GM23338 (cell line): Measurements from ENCODE around the gene RALY. TPM values are rescaled to one million over a fixed set of nuclear protein-coding genes. Genes with fewer than 3 reads are reported as not detected.

ENCODE experiments used
- ATAC-seq: fragments of 200-7000 bp; cut with Tn5 transposase; 3 replicates; pipeline ENCODE4 v1.9.1; 2020
- DNase-seq: peaks from one replicate; pipeline ENCODE4 v3.0.0-alpha.2; 2015; ENCODE audit warnings: low spot score
- H2AFZ ChIP-seq: fragments of 200-600 bp; sonication (generic); 2 replicates; pipeline ENCODE4 v1.8.0; 2016; ENCODE audit warnings: antibody characterized with exemption, mild to moderate bottlenecking, moderate library complexity
- H3F3A ChIP-seq: fragments of 200-600 bp; sonication (generic); replicated peaks from 2 replicates; pipeline ENCODE4 v1.8.0; 2017; ENCODE audit warnings: antibody characterized with exemption, mixed run types, low read depth
- H3K27ac ChIP-seq: fragments of 200-600 bp; sonication (generic); 2 replicates; pipeline ENCODE4 v1.6.1; 2016; ENCODE audit warnings: low read depth
- H3K27me3 ChIP-seq: fragments of 200-600 bp; sonication (generic); 2 replicates; pipeline ENCODE4 v1.8.0; 2016; ENCODE audit warnings: mild to moderate bottlenecking, mixed run types, moderate library complexity; ENCODE audit not compliant: insufficient read depth
- H3K36me3 ChIP-seq: fragments of 200-600 bp; sonication (generic); 2 replicates; pipeline ENCODE4 v1.8.0; 2016; ENCODE audit warnings: mild to moderate bottlenecking; ENCODE audit not compliant: insufficient read depth
- H3K4me1 ChIP-seq: fragments of 200-600 bp; sonication (generic); 2 replicates; pipeline ENCODE4 v1.8.0; 2016; ENCODE audit warnings: mild to moderate bottlenecking, moderate library complexity; ENCODE audit not compliant: insufficient read depth
- H3K4me2 ChIP-seq: fragments of 200-600 bp; sonication (generic); 2 replicates; pipeline ENCODE4 v1.7.1; 2017; ENCODE audit warnings: mixed run types
- H3K4me3 ChIP-seq: fragments of 200-600 bp; sonication (generic); 2 replicates; pipeline ENCODE4 v1.6.1; 2016; ENCODE audit warnings: mixed run types
- H3K79me2 ChIP-seq: fragments of 200-600 bp; sonication (generic); replicated peaks from 2 replicates; pipeline ENCODE4 v1.8.0; 2017; ENCODE audit warnings: mild to moderate bottlenecking; ENCODE audit not compliant: insufficient read depth
- H3K9me2 ChIP-seq: fragments of 200-600 bp; sonication (generic); 2 replicates; pipeline ENCODE4 v1.8.0; 2017; ENCODE audit not compliant: insufficient read depth
- H4K20me1 ChIP-seq: fragments of 200-600 bp; sonication (generic); replicated peaks from 2 replicates; pipeline ENCODE4 v1.8.0; 2017; ENCODE audit warnings: mild to moderate bottlenecking; ENCODE audit not compliant: insufficient read depth
- H3K27ac Mint-ChIP-seq: 2 replicates; pipeline ENCODE4 v1.8.0; 2020; ENCODE audit warnings: inconsistent platforms, mild to moderate bottlenecking, moderate library complexity, mixed read lengths
- H3K27me3 Mint-ChIP-seq: 3 replicates; pipeline ENCODE4 v1.8.0; 2022; ENCODE audit warnings: low read depth, mild to moderate bottlenecking, moderate library complexity, mixed read lengths, inconsistent platforms; ENCODE audit not compliant: insufficient read depth, poor library complexity
- H3K36me3 Mint-ChIP-seq: 3 replicates; pipeline ENCODE4 v1.8.0; 2021; ENCODE audit warnings: low read depth, mild to moderate bottlenecking, inconsistent platforms, moderate library complexity, mixed read lengths
- H3K4me1 Mint-ChIP-seq: 3 replicates; pipeline ENCODE4 v1.8.0; 2020; ENCODE audit warnings: mild to moderate bottlenecking, inconsistent platforms, mixed read lengths
- H3K4me3 Mint-ChIP-seq: 3 replicates; pipeline ENCODE4 v1.8.0; 2021; ENCODE audit warnings: moderate library complexity, mild to moderate bottlenecking, inconsistent platforms, mixed read lengths
- H3K9me3 Mint-ChIP-seq: 3 replicates; pipeline ENCODE4 v1.8.0; 2020; ENCODE audit warnings: moderate library complexity, mild to moderate bottlenecking, inconsistent platforms, mixed read lengths
- CREB1 ChIP-seq: fragments of 250-450 bp; sonication (Bioruptor Pico); IDR thresholded peaks from 2 replicates; pipeline ENCODE4 v1.5.0; 2020; ENCODE audit warnings: low read depth, mild to moderate bottlenecking, moderate library complexity
- EZH2 ChIP-seq: fragments of 200-600 bp; sonication (generic); IDR thresholded peaks from one replicate; pipeline ENCODE4 v1.8.0; 2017; ENCODE audit warnings: antibody characterized with exemption, mild to moderate bottlenecking, low read depth; ENCODE audit not compliant: unreplicated experiment
- EZH2phosphoT487 ChIP-seq: fragments of 200-600 bp; sonication (generic); IDR thresholded peaks from one replicate; pipeline ENCODE4 v1.8.1; 2018; ENCODE audit warnings: antibody characterized with exemption; ENCODE audit not compliant: unreplicated experiment
- JUNB ChIP-seq: IDR thresholded peaks from one replicate; pipeline ENCODE4 v1.6.1; 2016; ENCODE audit warnings: antibody characterized with exemption; ENCODE audit not compliant: unreplicated experiment
- NANOG ChIP-seq: IDR thresholded peaks from 2 replicates; pipeline ENCODE4 v1.6.1; 2016; ENCODE audit warnings: antibody characterized with exemption, borderline replicate concordance
- POLR2AphosphoS5 ChIP-seq: IDR thresholded peaks from 2 replicates; pipeline ENCODE4 v1.6.1; 2016; ENCODE audit warnings: antibody characterized with exemption, low read depth
- STAT1 ChIP-seq: IDR thresholded peaks from one replicate; pipeline ENCODE4 v1.6.1; 2016; ENCODE audit warnings: antibody characterized with exemption; ENCODE audit not compliant: unreplicated experiment
- ZNF114 ChIP-seq: fragments of 250-450 bp; sonication (Bioruptor Pico); IDR thresholded peaks from 2 replicates; pipeline ENCODE4 v1.5.0; 2020; ENCODE audit warnings: mild to moderate bottlenecking, moderate library complexity
- ZNF331 ChIP-seq: fragments of 250-450 bp; sonication (Bioruptor Pico); IDR thresholded peaks from 2 replicates; pipeline ENCODE4 v1.5.0; 2020; ENCODE audit warnings: low read depth, mild to moderate bottlenecking, moderate library complexity
- polyA plus RNA-seq: library from polyadenylated mRNA; unstranded; fragments of >200 nt; fragmentation: Nextera tagmentation; extraction: Ambion mirVana; gene quantifications from 2 replicates; pipeline ENCODE4 v1.2.1, GENCODE V29; 2016
- total RNA-seq: library from RNA; depleted of rRNA; stranded (reverse); fragments of >200 nt; shearing (Covaris generic); gene quantifications from 2 replicates; pipeline ENCODE4 v1.2.3, GENCODE V29; 2014
- TF ChIP-seq, protein P1 (sequence below): IDR thresholded peaks from one replicate; pipeline ENCODE4 v1.6.1; 2018; ENCODE audit warnings: antibody characterized with exemption; ENCODE audit not compliant: unreplicated experiment
- TF ChIP-seq, protein P2 (sequence below), 2 experiments: fragments of 200-600 bp in 1 of 2; sonication (generic) in 1 of 2; conservative IDR thresholded peaks; 2 replicates each; pipeline versions ENCODE4 v1.5.1 to v1.6.1; 2016 to 2017; ENCODE audit warnings: antibody characterized with exemption in 2 of 2, low read depth in 2 of 2, mild to moderate bottlenecking in 2 of 2, moderate library complexity in 1 of 2

The RALY gene
- total and polyA plus RNA-seq, 2 experiments from 2014 or later: 144 to 167 TPM

DNA sequence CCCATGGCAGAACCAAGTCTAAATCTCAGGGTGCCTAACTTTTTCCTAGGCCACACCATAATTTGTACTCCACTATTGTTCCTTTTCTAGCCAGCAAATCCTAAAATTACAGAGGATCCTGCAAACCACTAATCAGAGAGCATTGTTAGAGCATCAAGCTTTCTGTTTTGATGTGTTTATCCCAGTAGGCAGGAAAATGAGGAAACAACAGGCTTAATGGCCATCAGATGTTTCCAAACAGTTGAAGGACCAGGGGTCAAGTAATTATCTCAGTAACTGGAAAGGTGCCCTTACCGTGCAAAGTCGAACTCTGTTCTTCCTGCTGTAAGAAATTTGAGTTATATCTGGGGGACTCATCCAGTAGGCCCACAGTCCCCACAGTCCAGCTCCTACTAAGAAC lies 58.7 kb downstream of the RALY start:
- no peak overlapping the region for H3K4me2 ChIP-seq
- H3K4me1 ChIP-seq: peaks cover 10% of the 10 kb centered on the region
- H3K4me3 ChIP-seq: no peak overlapping the region
- H3K9me2 ChIP-seq: no peaks in the 10 kb centered on the region
- no peak for ATAC-seq
- H4K20me1 ChIP-seq: peaks cover 74% of the 10 kb centered on the region
- Mint-ChIP-seq H3K4me3 (no peak overlapping the region), H3K4me1 (peaks cover 20% of the 10 kb centered on the region), H3K27me3 (peaks cover 1% of the 10 kb centered on the region), H3K9me3 (no peaks in the 10 kb centered on the region), H3K36me3 (no peaks in the 10 kb centered on the region), H3K27ac (no peak overlapping the region)
- no peak overlapping the region for H2AFZ ChIP-seq
- H3K27ac ChIP-seq: no peak overlapping the region
- TF ChIP-seq EZH2phosphoT487 (no peak), NANOG (no peak), STAT1 (no peak)
- no peaks in the 10 kb centered on the region for H3K36me3 ChIP-seq
- no peaks in the 10 kb centered on the region for H3F3A ChIP-seq
- no peaks in the 10 kb centered on the region for H3K27me3 ChIP-seq
- no peak for DNase-seq
- H3K79me2 ChIP-seq: peaks cover 97% of the 10 kb centered on the region

DNA sequence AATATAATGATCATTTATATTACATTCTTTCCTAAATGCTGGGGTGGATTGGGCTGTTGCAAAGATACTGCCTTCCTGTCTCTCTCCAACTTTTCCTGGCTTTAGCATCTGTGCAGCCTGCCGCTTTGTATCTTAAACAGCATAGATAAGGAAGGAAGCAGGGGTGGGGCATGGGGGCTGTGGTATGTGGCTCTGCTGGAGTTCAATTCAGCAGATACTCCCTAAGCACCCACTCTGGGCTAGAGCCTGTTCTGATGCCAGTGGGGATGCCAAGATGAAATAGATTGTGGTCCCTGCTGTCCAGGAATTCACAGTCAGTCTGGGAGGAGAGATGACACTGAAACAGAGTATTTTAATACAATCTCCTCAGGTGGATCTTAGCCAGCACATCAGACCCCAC lies 61.6 kb downstream of the RALY start:
- H3K27me3 ChIP-seq: no peaks in the 10 kb centered on the region
- H3K36me3 ChIP-seq: no peaks in the 10 kb centered on the region
- peaks cover 98% of the 10 kb centered on the region for H3K79me2 ChIP-seq
- no peaks in the 10 kb centered on the region for H3K9me2 ChIP-seq
- ATAC-seq (no peak; the same call in 1 of the 3 replicates), DNase-seq (no peak)
- H3K4me1 ChIP-seq: no peaks in the 10 kb centered on the region; the same call in 1 of the 2 replicates
- Mint-ChIP-seq H3K9me3 (no peaks in the 10 kb centered on the region), H3K4me3 (no peak overlapping the region), H3K36me3 (no peaks in the 10 kb centered on the region), H3K27ac (no peak overlapping the region), H3K27me3 (peaks cover 2% of the 10 kb centered on the region), H3K4me1 (peaks cover 8% of the 10 kb centered on the region)
- H4K20me1 ChIP-seq: peaks cover 91% of the 10 kb centered on the region
- no peak overlapping the region for H2AFZ ChIP-seq
- no peaks in the 10 kb centered on the region for H3F3A ChIP-seq
- H3K4me3 ChIP-seq: no peak overlapping the region
- no peak overlapping the region for H3K4me2 ChIP-seq
- no peak overlapping the region for H3K27ac ChIP-seq
- TF ChIP-seq EZH2phosphoT487 (no peak), POLR2AphosphoS5 (no peak), STAT1 (no peak), JUNB (no peak), EZH2 (no peak), NANOG (no peak), ZNF114 (no peak), ZNF331 (CRISPR knock-in tag) (no peak), CREB1 (no peak)
- TF ChIP-seq, protein P1, sequence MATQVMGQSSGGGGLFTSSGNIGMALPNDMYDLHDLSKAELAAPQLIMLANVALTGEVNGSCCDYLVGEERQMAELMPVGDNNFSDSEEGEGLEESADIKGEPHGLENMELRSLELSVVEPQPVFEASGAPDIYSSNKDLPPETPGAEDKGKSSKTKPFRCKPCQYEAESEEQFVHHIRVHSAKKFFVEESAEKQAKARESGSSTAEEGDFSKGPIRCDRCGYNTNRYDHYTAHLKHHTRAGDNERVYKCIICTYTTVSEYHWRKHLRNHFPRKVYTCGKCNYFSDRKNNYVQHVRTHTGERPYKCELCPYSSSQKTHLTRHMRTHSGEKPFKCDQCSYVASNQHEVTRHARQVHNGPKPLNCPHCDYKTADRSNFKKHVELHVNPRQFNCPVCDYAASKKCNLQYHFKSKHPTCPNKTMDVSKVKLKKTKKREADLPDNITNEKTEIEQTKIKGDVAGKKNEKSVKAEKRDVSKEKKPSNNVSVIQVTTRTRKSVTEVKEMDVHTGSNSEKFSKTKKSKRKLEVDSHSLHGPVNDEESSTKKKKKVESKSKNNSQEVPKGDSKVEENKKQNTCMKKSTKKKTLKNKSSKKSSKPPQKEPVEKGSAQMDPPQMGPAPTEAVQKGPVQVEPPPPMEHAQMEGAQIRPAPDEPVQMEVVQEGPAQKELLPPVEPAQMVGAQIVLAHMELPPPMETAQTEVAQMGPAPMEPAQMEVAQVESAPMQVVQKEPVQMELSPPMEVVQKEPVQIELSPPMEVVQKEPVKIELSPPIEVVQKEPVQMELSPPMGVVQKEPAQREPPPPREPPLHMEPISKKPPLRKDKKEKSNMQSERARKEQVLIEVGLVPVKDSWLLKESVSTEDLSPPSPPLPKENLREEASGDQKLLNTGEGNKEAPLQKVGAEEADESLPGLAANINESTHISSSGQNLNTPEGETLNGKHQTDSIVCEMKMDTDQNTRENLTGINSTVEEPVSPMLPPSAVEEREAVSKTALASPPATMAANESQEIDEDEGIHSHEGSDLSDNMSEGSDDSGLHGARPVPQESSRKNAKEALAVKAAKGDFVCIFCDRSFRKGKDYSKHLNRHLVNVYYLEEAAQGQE: no peak
- TF ChIP-seq, protein P2, sequence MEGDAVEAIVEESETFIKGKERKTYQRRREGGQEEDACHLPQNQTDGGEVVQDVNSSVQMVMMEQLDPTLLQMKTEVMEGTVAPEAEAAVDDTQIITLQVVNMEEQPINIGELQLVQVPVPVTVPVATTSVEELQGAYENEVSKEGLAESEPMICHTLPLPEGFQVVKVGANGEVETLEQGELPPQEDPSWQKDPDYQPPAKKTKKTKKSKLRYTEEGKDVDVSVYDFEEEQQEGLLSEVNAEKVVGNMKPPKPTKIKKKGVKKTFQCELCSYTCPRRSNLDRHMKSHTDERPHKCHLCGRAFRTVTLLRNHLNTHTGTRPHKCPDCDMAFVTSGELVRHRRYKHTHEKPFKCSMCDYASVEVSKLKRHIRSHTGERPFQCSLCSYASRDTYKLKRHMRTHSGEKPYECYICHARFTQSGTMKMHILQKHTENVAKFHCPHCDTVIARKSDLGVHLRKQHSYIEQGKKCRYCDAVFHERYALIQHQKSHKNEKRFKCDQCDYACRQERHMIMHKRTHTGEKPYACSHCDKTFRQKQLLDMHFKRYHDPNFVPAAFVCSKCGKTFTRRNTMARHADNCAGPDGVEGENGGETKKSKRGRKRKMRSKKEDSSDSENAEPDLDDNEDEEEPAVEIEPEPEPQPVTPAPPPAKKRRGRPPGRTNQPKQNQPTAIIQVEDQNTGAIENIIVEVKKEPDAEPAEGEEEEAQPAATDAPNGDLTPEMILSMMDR (conservative IDR thresholded peaks at IDR 0.05; ENCODE audit: low read depth in 2 of 2): no peak
